Measurements from ENCODE around the gene LRRFIP1.
"Not testable (repeated sequence)": the region's sequence is repeated elsewhere in the genome, so short reads cannot be mapped to it uniquely, and the experiment has no call there.

The LRRFIP1 gene

DNA sequence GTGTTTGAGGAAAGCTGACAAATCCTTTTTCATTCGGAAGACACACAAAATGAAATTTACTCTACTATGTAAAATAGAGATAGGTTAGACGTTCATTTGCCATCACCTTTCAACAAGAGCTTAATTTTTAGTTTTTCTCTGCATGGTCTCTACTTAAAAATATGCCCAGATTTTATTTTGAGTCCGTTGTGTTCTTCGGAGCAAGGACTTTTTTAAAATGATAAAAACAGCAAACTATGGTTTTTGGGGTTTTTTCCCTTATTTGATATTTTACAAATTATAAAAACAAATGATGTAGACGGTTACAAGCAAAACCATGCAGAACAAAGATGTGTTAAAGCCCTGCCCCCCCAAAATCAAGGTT is 117.8 kb downstream of the LRRFIP1 start:
- H3K4me3 ChIP-seq (ENCODE audit: low read length), result no peak overlapping the region
- TF ChIP-seq, protein P1, sequence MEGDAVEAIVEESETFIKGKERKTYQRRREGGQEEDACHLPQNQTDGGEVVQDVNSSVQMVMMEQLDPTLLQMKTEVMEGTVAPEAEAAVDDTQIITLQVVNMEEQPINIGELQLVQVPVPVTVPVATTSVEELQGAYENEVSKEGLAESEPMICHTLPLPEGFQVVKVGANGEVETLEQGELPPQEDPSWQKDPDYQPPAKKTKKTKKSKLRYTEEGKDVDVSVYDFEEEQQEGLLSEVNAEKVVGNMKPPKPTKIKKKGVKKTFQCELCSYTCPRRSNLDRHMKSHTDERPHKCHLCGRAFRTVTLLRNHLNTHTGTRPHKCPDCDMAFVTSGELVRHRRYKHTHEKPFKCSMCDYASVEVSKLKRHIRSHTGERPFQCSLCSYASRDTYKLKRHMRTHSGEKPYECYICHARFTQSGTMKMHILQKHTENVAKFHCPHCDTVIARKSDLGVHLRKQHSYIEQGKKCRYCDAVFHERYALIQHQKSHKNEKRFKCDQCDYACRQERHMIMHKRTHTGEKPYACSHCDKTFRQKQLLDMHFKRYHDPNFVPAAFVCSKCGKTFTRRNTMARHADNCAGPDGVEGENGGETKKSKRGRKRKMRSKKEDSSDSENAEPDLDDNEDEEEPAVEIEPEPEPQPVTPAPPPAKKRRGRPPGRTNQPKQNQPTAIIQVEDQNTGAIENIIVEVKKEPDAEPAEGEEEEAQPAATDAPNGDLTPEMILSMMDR (conservative IDR thresholded peaks at IDR 0.05; ENCODE audit: low read length), result no peak
- no peak for DNase-seq (ENCODE audit: low read depth)

- DNase-seq (ENCODE audit: low read depth), result no peak
- H3K4me3 ChIP-seq (ENCODE audit: low read length), result no peak overlapping the region
- TF ChIP-seq, protein P1 (conservative IDR thresholded peaks at IDR 0.05; ENCODE audit: low read length), result no peak
Measured at GRCh38 chr2:237746302-237747080, 119.1 kb downstream of the LRRFIP1 start.

- TF ChIP-seq, protein P1 (conservative IDR thresholded peaks at IDR 0.05; ENCODE audit: low read length), result no peak
- H3K4me3 ChIP-seq (ENCODE audit: low read length), result no peak overlapping the region
- DNase-seq (ENCODE audit: low read depth), result no peak
Measured at GRCh38 chr2:237747189-237747588, 119.8 kb downstream of the LRRFIP1 start.

DNA sequence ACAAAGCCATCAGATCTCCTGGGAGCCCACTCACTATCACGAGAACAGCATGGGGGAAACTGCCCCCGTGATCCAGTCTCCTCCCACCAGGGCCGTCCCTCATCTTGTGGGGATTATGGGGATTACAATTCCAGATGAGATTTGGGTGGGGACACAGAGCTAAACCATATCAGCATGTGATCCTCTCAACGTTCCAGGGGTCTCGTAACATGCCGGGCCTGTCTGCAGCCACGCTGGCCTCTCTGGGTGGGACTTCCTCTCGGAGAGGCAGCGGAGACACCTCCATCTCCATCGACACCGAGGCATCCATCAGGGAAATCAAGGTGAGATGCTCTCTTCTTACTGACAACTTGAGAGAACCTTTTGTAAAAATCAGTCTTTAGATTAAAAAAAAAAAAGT is 121.6 kb downstream of the LRRFIP1 start:
- H3K4me3 ChIP-seq (ENCODE audit: low read length), result no peak overlapping the region
- DNase-seq (ENCODE audit: low read depth), result no peak
- TF ChIP-seq, protein P1 (conservative IDR thresholded peaks at IDR 0.05; ENCODE audit: low read length), result no peak

- TF ChIP-seq, protein P1 (conservative IDR thresholded peaks at IDR 0.05; ENCODE audit: low read length), result no peak
- H3K4me3 ChIP-seq (ENCODE audit: low read length), result no peak overlapping the region
- no peak for DNase-seq (ENCODE audit: low read depth)
Measured at GRCh38 chr2:237749961-237750360, 122.6 kb downstream of the LRRFIP1 start.

GRCh38 chr2:237750441-237750840 is 123.1 kb downstream of the LRRFIP1 start:
- DNase-seq (ENCODE audit: low read depth); H3K4me3 ChIP-seq (ENCODE audit: low read length): not testable (repeated sequence)

DNA sequence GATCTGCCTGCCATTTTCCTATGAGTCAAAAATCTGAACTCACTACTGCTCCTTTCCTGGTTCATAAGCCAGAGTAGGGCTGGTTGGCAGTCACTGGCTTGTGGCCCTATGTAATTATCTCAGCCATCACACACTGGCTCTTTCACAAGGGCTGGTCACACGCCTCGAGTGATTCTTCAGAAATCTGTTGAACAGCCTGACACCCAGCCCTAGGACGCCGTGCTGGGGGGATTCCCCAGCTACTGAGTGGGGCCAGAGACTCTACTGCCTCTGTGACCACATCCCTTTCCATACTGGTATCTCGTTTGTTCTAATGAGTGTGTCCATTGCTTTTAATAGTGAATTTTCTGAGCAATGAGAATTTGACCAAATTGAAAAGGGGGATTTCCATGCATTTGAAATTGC is 125.4 kb downstream of the LRRFIP1 start:
- TF ChIP-seq, protein P1 (conservative IDR thresholded peaks at IDR 0.05; ENCODE audit: low read length), result no peak
- no peak overlapping the region for H3K4me3 ChIP-seq (ENCODE audit: low read length)
- no peak for DNase-seq (ENCODE audit: low read depth)
